SK-N-MC (cell line): Measurements from ENCODE around the gene ITGA11.

Experiments used
- EZH2 ChIP-seq: fragments of 200-600 bp; sonication (generic); IDR thresholded peaks from one replicate; pipeline ENCODE4 v1.6.1; 2017; ENCODE audit warnings: antibody characterized with exemption
- FOXP2 ChIP-seq: optimal IDR thresholded peaks from 2 replicates; pipeline ENCODE3; 2011; ENCODE audit warnings: mild to moderate bottlenecking, moderate library complexity; ENCODE audit not compliant: insufficient read depth; ENCODE audit errors: extremely low read length, control extremely low read depth
- POLR2AphosphoS5 ChIP-seq: IDR thresholded peaks from 2 replicates; pipeline ENCODE4 v1.6.1; 2012; ENCODE audit warnings: mild to moderate bottlenecking, low read depth, low read length, borderline replicate concordance

- TF ChIP-seq POLR2AphosphoS5 (no peak), EZH2 (no peak), FOXP2 (no peak)
Measured at GRCh38 chr15:68289621-68290352, 142.2 kb downstream of the ITGA11 start.
